ENCODE results near the gene GSN. TPM values are rescaled to one million over a fixed set of nuclear protein-coding genes. Genes with fewer than 3 reads are reported as not detected.

The GSN gene
- total and polyA plus RNA-seq, 9 of the 15 experiments (the other 6 are each of a cell fraction or from before 2014, with no cell fraction given): 0.39 to 16.6 (median 8.2) TPM

GRCh38 chr9:121273064-121273775 is 5.3 kb downstream of the GSN start (continued):
- TF ChIP-seq ZNF318 (IDR thresholded peaks at IDR 0.05; ENCODE audit: borderline replicate concordance in 1 of 2, low read depth in 1 of 2) (no peak), HDAC2 (IDR thresholded peaks at IDR 0.05) (no peak), SRSF1 (IDR thresholded peaks at IDR 0.05; ENCODE audit: low read depth, low read length) (no peak)

Data from K562 (cell line).